KMS-11 (cell line): ENCODE measurements around the gene NODAL.

Source experiments
- H2AFZ ChIP-seq: fragments of 200-600 bp; sonication (generic); 2 replicates; pipeline ENCODE4 v1.6.1; 2016; ENCODE audit warnings: antibody characterized with exemption, mixed run types, low read depth
- H3K27ac ChIP-seq: fragments of 200-600 bp; sonication (generic); 2 replicates; pipeline ENCODE4 v1.6.1; 2016; ENCODE audit warnings: mild to moderate bottlenecking, mixed run types
- H3K27me3 ChIP-seq: fragments of 200-600 bp; sonication (generic); 2 replicates; pipeline ENCODE4 v1.6.1; 2017; ENCODE audit warnings: mild to moderate bottlenecking, low read depth, mixed run types, moderate library complexity; ENCODE audit not compliant: insufficient read depth
- H3K36me3 ChIP-seq: fragments of 200-600 bp; sonication (generic); 2 replicates; pipeline ENCODE4 v1.6.1; 2017; ENCODE audit warnings: mild to moderate bottlenecking, mixed run types; ENCODE audit not compliant: insufficient read depth
- H3K4me1 ChIP-seq: fragments of 200-600 bp; sonication (generic); 2 replicates; pipeline ENCODE4 v1.6.1; 2016; ENCODE audit warnings: mild to moderate bottlenecking, low read depth, mixed run types; ENCODE audit not compliant: poor library complexity, severe bottlenecking
- H3K4me2 ChIP-seq: fragments of 200-600 bp; sonication (generic); 2 replicates; pipeline ENCODE4 v1.7.0; 2016; ENCODE audit warnings: mild to moderate bottlenecking, mixed run types
- H3K4me3 ChIP-seq: fragments of 200-600 bp; sonication (generic); IDR thresholded peaks from 2 replicates; pipeline ENCODE4 v1.6.1; 2017; ENCODE audit warnings: low read depth, low read length, mixed read lengths; ENCODE audit not compliant: insufficient read depth
- H3K79me2 ChIP-seq: fragments of 200-600 bp; sonication (generic); 2 replicates; pipeline ENCODE4 v1.6.1; 2016; ENCODE audit warnings: low read depth, mixed run types; ENCODE audit not compliant: insufficient read depth
- H3K9ac ChIP-seq: fragments of 200-600 bp; sonication (generic); 2 replicates; pipeline ENCODE4 v1.6.1; 2016; ENCODE audit warnings: mild to moderate bottlenecking, mixed run types
- H4K20me1 ChIP-seq: fragments of 200-600 bp; sonication (generic); 2 replicates; pipeline ENCODE4 v1.6.1; 2016; ENCODE audit warnings: mild to moderate bottlenecking, mixed run types; ENCODE audit not compliant: insufficient read depth
- CTCF ChIP-seq: fragments of 200-600 bp; sonication (generic); conservative IDR thresholded peaks from 2 replicates; pipeline ENCODE4 v1.6.1; 2017; ENCODE audit warnings: low read depth, mild to moderate bottlenecking, antibody characterized with exemption, low read length, moderate library complexity, mixed read lengths

NODAL gene

GRCh38 chr10:70465832-70466231 lies 24.4 kb upstream of the NODAL start:
- TF ChIP-seq CTCF, result no peak
- H3K9ac ChIP-seq, result no peak overlapping the region
- H3K36me3 ChIP-seq, result no peaks in the 10 kb centered on the region
- peaks cover 5% of the 10 kb centered on the region; the same call in 1 of the 2 replicates for H3K27me3 ChIP-seq
- H2AFZ ChIP-seq, result no peak overlapping the region
- H3K79me2 ChIP-seq, result no peaks in the 10 kb centered on the region
- H3K4me2 ChIP-seq, result no peak overlapping the region
- H3K4me3 ChIP-seq, result no peak overlapping the region
- H3K27ac ChIP-seq, result no peak overlapping the region
- H4K20me1 ChIP-seq, result no peaks in the 10 kb centered on the region
- H3K4me1 ChIP-seq, result no peaks in the 10 kb centered on the region

GRCh38 chr10:70465278-70465677 lies 23.8 kb upstream of the NODAL start:
- no peaks in the 10 kb centered on the region for H3K79me2 ChIP-seq
- no peak overlapping the region for H3K4me2 ChIP-seq
- no peaks in the 10 kb centered on the region for H3K36me3 ChIP-seq
- H4K20me1 ChIP-seq, result no peaks in the 10 kb centered on the region
- H2AFZ ChIP-seq, result no peak overlapping the region
- no peak overlapping the region for H3K27ac ChIP-seq
- no peak overlapping the region for H3K9ac ChIP-seq
- H3K4me3 ChIP-seq, result no peak overlapping the region
- no peaks in the 10 kb centered on the region for H3K4me1 ChIP-seq
- H3K27me3 ChIP-seq, result peaks cover 5% of the 10 kb centered on the region; the same call in 1 of the 2 replicates
- TF ChIP-seq CTCF, result no peak

- Histone ChIP-seq H3K36me3 (no peaks in the 10 kb centered on the region), H3K27ac (no peak overlapping the region), H3K4me1 (no peaks in the 10 kb centered on the region), H3K4me3 (no peak overlapping the region), H3K9ac (no peak overlapping the region), H3K79me2 (no peaks in the 10 kb centered on the region), H3K27me3 (peaks cover 5% of the 10 kb centered on the region; the same call in 1 of the 2 replicates), H2AFZ (no peak overlapping the region), H4K20me1 (no peaks in the 10 kb centered on the region), H3K4me2 (no peak overlapping the region)
- TF ChIP-seq CTCF, result no peak
Observed at GRCh38 chr10:70462349-70462984, 21.0 kb upstream of the NODAL start.

DNA sequence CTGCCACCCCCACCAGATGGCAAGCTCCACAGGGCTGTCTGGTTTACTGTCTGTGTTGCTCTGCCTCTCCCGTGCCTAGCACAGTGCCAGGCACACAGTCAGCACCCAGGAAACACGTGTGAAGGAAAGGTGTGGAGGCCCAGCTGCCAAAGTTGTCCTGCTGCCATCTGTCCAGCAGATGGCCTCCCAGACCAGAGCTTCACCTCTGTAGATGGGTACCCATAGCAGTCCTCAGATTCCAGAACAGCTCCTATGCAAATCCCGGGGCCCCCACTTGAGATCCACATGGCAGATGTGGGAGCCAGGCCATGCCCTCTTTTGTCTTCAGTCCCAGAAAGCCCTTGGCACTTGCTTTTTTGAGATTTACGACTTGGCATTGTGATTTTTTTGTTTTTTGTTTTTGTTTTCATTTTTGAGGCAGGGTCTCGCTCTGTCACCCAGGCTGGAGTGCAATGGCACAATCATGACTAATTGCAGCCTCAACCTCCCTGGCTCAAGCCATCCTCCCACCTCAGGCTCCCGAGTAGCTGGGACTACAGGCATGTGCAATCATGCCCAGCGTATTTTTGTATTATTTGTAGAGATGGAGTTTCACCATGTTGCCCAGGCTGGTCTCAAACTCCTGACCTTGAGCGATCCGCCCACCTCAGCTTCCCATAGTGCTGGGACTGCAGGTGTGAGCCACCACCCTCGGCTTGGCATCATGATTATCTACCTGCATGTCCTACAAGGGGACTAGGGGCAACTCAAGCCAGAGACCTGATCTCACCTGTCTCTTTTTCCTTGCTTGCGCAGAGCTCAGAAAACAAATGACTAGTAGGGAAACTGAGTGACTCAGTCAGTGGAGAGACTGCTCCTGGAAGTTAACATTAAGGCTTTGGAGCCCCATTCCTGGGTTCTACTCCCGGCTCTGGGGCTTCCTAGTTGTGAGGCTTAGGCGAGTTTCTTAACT lies 20.2 kb upstream of the NODAL start:
- Histone ChIP-seq H3K4me1 (no peaks in the 10 kb centered on the region), H4K20me1 (no peaks in the 10 kb centered on the region), H2AFZ (no peak overlapping the region), H3K4me3 (no peak overlapping the region), H3K4me2 (no peak overlapping the region), H3K27me3 (peaks cover 5% of the 10 kb centered on the region; the same call in 1 of the 2 replicates), H3K27ac (no peak overlapping the region), H3K79me2 (no peaks in the 10 kb centered on the region), H3K9ac (no peak overlapping the region), H3K36me3 (no peaks in the 10 kb centered on the region)
- peak; percentile 78 for TF ChIP-seq CTCF
